Keratinocyte (primary cell): ENCODE measurements around the gene UBA6.

Source experiments
- EZH2 ChIP-seq: IDR thresholded peaks from one replicate; pipeline ENCODE4 v1.6.1; 2012; ENCODE audit warnings: inconsistent platforms, mild to moderate bottlenecking, low read length, moderate library complexity
- TF ChIP-seq, protein P1 (sequence below), 3 experiments: IDR thresholded peaks in 1 of 3; conservative IDR thresholded peaks in 1 of 3; optimal IDR thresholded peaks in 1 of 3; 2 replicates in 2 of 3; 3 replicates in 1 of 3; pipeline versions ENCODE3 to v1.5.1; 2011; ENCODE audit warnings: low read length in 3 of 3, mild to moderate bottlenecking in 3 of 3, moderate library complexity in 2 of 3, control low read depth in 1 of 3, inconsistent platforms in 1 of 3; ENCODE audit not compliant: insufficient read depth in 2 of 3; ENCODE audit errors: extremely low read depth in 1 of 3

DNA sequence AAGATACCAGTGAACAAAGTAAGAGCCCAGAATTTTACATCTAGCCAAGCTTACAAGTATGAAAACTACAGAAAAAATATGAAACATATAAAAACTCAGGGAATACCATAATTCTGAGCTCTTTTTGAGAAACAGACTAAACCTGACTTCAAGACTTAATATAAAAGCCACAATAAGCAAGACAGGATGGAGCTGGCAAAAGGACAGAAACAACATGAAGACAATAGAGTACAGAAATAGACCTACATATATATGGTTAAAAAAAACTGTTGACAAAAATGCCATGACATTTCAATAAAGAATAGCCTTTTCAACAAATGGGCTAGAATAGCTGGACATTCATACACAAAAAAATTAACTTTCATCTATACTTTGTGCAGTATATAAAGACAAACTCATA is 49.4 kb downstream of the UBA6 start:
- TF ChIP-seq, protein P1, sequence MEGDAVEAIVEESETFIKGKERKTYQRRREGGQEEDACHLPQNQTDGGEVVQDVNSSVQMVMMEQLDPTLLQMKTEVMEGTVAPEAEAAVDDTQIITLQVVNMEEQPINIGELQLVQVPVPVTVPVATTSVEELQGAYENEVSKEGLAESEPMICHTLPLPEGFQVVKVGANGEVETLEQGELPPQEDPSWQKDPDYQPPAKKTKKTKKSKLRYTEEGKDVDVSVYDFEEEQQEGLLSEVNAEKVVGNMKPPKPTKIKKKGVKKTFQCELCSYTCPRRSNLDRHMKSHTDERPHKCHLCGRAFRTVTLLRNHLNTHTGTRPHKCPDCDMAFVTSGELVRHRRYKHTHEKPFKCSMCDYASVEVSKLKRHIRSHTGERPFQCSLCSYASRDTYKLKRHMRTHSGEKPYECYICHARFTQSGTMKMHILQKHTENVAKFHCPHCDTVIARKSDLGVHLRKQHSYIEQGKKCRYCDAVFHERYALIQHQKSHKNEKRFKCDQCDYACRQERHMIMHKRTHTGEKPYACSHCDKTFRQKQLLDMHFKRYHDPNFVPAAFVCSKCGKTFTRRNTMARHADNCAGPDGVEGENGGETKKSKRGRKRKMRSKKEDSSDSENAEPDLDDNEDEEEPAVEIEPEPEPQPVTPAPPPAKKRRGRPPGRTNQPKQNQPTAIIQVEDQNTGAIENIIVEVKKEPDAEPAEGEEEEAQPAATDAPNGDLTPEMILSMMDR (optimal IDR thresholded peaks at IDR 0.05 in 1 of 3, IDR thresholded peaks at IDR 0.05 in 1 of 3, conservative IDR thresholded peaks at IDR 0.05 in 1 of 3; ENCODE audit: extremely low read depth in 1 of 3, insufficient read depth in 2 of 3, low read length in 3 of 3) = no peak
- no peak for TF ChIP-seq EZH2
